ENCODE results near the gene PDRG1.
A peak's percentile ranks its signal among the peaks of the same experiment; 100 is the strongest.

PDRG1 gene

DNA sequence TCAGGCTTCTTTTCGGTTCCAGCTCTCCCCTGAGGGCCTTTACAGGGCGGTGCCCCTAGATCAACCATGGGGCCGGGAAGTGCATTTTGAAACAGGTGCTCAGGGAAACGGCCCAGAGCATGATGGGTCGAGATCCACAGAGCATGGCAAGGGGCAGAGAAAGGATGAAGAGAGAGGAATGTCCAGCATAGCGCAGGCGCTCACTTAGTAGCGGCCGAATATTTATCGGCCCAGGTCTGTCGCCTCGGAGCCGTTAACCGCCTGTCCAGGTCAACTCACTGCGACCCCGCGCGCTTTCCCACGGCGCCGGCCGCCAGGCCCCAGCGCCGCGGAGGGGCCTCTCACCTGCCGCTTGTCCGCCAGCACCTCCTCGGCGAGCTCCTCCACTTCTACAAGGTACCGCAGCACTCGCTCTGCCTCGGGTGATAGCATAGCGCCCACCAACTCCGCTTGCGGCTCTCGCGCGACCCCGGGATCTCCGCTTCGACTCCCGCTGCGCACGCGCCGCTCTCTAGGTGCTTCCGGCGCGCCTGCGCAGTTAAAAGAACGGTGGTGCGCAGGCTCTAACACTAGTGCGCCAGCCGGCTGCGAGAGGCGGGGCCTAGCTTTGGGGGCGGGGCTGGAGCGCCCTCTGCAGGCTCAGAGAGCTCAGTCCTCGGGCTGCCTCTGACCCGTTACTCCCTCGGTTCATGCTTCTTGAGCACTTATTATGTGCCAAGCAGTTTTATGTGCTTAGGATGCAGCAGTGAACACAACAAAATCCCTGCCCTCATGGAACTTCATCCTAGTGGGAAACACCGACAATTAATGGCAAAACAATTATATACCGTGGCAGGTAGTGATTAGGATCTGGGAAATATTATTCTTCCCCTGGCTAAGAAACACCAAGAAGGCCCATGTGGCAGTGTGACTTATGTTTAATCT lies at the start of gene PDRG1:
TSS of gene PDRG1 (minus strand) at position 517 of the 924 bp plus-strand sequence. CDS start at position 432, 85 bp downstream.
- DNase-seq, result peak; percentile 87

DNA sequence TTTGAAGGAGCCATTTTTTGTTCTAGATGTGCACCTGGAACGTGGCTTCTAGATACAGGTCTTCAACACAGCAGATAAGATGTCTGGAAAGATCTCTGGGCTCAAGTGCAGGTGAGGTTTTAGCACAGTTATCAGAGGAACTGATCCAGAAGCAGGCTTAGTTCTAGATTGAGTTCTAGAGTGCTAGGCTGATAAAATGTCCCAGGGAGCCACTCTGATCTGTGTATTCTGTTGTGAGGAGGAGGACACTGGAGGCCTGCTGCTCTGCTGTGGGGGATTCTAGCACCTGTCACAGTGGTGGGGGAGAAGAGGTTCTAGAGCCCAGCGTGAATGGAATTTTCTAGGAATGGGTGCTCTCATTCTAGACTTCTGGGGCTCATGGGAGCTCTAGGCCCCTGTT lies 46.4 kb upstream of the PDRG1 start:
- DNase-seq, result no peak

DNA sequence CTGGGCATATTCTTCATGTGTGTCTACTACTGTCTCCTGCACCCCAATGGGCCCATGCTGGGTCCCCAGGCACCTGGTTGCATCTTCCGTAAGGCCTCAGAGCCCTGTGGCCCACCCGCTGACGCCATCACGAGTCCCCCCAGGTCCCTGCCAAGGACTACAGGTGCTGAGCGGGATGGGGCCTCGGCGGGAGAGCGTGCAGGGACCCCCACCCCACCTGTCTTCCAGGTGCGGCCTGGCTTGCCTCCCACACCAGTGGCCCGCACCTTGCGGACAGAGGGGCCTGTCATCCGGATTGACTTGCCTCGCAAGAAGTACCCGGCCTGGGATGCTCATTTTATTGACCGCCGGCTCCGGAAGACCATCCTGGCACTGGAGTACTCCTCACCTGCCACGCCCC lies 45.1 kb upstream of the PDRG1 start:
- DNase-seq, result no peak

DNA sequence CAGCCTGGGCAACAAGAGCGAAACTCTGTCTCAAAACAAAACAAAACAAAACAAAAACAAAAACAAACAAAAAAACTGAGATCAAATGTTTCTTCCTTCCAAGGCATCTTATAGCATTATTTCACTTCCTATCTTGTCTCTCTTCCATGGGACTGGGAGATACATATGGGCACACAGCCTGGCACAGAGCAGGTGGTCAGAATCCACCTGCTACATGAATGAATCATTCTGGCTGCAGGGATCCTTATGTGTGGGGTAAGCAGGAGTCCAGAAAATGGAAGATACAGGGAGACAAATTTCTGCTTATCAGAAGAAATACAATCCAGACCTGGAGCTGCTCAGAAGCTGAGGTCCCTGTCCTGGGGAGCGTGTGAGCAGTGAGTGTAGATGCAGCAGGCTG lies 40.2 kb upstream of the PDRG1 start:
- DNase-seq, result no peak

DNA sequence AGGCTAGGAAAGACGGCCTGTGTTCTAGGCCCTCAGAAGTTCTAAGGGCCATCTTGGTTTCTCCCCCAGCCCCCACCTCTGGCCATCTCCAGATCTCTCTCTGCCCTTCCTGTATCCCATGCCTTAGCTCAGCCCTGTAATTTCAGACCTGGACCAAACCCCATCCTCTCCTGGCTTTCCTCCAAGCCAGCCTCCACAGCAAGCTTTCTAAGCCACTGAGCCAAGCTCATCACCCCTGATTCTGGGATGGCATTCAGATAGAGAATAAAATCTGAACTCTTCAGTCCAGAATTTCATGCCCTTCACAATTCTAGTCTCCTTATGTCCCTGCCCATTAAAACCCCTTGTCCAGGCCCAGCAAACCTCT lies 39.5 kb upstream of the PDRG1 start:
- DNase-seq, result no peak

DNA sequence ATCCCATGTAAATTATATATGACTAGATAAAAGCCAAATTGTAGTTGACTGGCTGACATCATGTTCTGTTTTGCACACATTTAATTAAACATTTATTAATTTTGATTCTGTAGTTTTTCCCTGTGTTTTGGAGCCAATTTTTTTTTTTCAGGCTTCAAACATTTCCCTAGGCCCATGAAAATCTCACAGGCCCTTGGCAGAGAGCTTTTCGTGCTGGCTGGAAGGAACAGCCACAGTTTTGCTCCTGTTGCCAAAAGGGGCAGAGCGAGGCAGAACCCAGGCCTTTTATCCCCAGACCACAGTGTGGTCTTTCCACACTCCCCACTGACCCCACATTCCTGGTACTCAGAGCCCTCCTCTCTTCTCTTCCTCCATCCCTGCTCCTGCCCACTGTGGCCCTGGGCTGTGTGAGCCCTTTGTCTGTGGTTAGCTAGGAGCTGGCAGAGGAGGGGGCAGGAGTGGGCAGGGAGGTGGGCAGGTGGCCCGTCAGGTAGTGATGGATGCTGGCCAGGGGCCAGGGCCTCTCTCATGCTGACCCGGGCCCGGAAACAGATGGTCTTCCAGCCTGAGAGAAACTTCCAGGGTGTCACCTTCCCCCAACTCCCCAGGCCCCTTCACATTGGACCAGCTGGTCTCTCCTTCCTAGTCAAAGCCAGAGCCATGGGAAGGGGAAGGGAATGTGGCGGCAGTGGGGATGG lies 38.9 kb upstream of the PDRG1 start:
- peak; percentile 28 for DNase-seq

DNA sequence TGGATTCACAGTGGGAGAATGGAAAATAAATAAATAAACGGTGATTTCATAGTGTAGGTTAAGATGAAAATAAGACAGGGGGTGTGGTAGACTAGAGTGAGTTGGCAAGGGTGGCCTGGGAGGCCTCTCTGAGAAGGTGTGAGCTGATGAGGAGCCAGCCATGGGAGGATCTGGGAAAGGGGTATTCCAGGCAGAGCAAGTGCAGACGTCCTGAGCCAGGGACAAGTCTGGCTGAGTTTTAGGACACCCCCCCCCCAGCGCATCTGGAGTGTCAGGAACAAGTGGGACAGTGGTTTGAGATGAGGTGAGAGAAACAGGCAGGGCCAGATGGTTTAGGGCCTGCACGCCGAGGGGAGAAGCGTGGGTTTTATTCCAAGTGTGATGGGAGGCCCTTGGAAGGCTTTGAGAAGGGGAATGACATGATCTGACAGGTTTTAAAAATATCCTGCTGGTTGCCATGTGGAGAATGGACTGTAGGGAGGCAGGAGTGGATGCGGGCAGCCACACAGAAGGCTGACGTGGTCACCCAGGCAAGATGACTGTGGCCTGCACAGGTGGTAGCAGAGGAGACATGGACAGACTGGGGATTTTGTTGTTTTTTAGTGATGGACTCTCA lies 37.3 kb upstream of the PDRG1 start:
- DNase-seq, result no peak

DNA sequence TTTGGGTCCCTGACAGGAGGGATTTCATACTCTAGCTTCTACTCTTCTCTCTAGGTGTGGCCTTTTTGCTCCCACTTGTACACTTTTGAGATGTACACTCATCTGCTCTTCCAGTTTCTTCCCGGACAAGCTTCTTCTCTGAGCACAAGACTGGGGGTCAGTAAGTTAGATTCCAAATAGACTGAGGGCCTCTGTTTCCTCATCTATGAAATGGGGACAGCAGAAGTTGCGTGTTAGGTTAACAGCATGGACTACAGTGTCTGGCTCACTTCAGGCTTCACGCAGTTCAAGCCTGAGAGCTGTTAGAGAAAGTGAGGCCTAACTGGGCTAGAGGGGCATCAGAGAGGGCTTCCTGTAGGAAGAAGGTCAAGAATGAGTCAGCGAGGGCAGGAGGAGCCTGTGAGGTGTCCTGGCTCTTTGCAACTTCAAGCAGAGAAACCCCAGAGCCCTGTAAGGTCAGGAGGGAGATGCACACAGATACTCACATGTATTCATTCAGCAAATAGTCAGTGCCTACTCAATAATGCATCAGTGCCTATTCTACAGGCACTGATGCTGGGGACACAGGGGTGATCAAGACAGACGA lies 36.7 kb upstream of the PDRG1 start:
- DNase-seq, result no peak

DNA sequence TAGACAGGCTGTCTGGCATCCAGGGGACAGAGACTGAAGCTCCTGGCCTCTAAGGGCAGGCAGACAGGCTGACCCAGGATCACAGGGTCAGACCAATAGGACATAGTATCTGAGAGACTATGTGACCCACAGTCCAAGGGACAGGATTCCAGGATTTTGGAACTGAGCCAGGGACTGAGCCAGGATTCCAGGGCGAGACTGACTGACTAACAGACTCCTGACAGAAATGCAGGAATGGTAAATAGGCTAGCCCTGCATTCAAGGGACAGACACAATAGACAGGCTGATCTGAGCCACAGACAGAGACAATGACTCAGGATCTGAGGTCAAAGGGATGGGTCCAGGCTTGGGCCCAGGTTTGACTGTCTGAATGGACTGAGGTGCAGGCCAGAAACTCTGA lies 35.9 kb upstream of the PDRG1 start:
- no peak for DNase-seq

DNA sequence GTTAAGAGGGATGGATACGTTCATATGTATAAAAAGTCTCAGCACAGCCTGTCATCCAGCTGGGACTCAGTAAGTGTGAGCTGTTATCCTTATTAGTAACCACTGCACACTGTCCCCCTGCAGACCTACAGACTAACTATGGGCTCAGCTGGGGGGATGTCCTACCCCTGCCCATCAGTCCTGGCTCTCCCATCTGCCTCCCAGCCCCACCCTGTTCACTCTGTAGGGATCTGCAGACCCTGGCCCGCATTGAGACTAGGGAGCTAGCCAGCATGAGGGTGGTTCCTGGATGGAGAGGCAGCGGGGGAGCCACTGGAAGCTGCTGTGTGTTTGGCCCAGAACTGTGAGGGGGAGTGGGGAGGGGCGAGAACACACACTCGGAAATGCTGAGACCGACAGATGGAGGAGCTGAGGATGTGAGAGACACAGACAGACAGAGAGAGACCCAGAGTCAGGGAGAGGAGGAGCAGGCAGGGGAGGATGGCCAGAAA lies 33.2 kb upstream of the PDRG1 start:
- DNase-seq, result no peak

DNA sequence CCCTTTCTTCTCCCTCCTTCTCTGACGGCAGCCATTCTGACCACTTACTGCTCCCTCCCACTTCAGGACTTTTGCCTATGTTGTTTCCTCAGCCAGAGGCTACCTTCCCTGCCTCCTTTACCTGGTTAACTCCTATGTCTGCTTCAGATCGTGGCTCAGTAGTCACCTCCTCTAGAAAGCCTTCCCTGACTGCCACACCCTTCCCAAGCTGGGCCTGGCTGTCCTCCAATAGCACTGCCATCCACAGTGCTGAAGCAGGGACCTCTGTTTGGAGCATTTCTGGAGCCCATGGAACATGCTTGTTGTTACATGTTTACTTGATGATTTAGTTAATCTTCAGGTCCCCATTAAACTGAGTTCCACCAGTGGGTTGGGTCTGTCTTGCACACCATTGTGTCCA lies 29.9 kb upstream of the PDRG1 start:
- no peak for DNase-seq

DNA sequence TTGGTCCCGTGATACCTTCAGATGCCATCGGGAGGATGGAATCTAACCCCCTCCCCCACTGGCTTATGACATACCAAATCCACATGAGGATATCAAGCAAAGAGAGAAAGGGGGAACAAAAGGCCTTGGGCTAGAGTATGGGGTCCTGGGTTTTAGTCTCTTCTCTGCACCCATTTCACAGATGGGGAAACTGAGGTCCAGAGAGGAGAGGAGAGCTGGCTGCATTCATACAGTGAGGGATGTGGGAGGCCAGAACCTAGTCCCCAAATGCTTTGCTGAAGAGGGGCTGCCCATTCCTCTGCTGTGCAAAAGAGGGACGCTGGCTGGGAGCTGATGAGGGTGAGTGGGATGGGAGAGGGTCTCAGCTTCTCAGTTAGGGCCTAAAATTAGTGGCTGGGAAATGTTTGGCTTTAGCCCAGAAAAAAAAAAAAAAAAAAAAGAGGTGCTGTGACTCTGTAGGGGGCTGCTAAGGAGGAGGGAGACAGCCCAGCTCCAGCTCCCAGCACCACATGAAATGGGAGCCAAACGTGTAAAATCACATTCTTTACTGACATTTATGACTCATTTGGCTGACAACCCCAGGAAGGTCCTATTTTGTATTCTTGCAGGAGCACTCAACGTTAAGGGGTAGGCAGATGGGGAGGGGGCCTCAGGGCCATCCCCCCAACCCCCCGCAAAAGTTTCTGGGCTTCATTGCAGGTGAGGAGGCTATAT lies 28.0 kb upstream of the PDRG1 start:
- DNase-seq, result no peak

DNA sequence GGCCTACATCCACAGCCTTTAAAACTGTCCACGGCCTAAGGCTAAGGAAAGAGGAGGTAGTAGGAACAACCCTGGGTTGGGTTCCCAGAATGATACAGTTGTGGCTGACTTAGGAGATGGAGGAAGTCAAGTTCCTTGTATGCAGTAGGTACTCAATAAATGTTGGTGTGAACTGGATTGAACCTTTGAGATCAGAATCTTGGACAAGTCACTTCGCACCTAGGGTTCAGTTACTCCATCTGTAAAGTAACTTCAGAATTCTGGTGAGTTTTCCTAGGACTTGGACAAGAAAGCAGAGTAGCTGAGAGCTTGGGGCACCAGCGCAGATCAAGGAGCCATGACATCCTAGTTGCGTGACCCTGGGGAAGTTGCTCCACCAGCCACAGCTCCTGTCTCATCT lies 25.2 kb upstream of the PDRG1 start:
- DNase-seq, result no peak

DNA sequence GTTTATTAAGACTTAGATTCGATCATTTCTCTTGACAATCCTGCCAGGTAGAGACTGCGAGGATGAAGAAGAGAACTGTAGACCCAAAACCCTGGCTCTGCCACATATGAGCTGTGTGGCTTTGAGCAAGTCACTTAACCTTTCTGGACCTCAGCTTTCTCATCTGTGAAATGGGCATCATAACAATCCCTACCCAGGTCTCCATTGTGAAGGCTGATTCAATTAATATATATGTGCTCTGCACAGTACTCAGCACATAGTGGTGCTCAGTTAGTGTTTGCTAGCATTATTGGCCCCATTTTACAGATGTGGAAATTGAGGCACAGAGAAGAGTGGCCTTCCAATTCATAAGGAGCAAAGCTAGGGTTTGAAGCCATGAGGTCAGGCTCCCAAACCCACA lies 24.0 kb upstream of the PDRG1 start:
- no peak for DNase-seq

DNA sequence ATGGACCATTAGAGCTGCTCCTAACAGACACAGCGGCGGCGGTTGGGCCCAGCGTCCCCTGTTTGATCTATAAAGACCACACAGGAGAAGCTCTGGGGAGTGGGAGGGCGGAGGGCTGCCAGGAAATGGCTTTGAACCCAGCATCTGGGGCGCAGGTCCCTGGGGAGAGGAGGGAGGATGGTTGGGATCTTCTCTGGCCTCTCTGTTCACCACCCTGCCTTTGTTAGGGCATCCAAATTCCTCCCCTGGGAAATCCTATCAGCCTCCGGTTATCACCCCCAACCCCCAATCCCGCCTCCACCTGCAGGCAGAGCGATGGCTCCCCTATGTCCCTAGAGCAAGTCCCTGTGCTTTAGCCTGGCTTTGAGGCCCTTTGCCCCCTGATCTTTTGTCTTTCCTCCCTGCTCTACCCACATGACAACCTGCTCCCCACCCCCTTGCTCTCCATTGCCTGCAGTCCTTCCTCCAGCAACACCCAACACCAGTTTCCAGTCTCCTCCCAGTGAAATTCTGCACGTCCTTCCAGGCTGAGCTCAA lies 23.2 kb upstream of the PDRG1 start:
- no peak for DNase-seq

DNA sequence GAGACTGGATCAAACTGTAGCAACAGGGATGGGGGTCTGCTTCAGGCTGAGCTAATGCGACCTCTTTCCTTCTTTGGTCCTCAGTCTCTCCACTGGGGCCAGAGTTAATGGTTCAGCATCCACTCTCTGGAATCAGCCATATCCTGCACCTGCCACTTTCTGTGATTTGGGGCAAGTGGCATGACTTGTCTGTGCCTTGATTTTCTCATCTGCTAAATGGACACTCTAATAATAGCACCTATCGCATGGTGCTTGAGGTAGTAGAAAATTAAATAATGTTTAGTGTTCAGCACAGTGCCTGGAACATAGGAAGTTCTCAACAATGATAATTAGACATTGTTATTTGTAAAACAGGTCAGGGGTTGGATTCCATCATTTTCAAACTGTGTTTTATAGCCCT lies 22.4 kb upstream of the PDRG1 start:
- DNase-seq, result no peak

DNA sequence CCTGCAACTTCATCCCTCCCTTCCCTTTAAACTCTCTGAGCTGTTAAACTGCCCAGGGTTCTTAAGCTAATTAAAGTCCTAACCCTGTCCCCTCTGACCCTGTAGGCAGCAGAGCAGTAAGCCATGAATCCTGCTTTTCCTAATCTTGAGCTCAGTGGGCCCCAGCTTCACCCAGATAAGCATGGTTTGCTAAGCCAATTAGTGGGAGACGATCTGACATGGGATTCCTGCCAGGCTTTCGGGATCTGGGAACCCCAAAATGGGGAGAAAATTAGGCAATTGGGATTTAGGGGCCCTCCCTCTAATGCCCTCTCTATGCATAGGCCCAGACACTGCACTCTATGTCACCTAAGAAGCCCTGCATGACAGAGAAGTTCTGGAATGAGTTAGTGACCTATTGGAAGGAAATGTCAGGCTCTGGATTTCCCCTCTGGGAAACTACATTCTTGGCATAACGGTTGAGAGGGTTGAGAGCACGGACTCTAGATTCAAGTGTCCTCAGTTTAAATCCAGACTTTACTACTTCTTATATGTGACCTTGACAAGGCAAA lies 20.7 kb upstream of the PDRG1 start:
- no peak for DNase-seq

DNA sequence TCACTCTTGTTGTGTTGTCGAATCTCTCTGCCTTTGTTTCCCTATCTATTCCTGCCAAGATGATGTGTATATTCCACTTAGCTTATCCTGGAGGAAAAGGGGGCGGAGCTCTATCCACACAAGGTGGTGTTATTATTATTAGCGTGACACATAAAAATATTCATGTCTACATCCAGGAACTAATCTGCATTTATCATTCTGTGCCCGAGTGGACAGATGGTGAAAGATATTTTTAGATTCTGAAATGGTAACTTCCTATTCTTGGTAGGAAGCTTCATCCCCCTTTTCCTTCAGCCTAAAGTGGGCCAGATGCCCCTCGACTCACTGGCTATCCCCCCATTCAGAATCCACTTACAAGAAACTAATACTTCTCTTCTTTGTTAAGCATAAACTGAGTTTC lies 18.1 kb upstream of the PDRG1 start:
- no peak for DNase-seq

DNA sequence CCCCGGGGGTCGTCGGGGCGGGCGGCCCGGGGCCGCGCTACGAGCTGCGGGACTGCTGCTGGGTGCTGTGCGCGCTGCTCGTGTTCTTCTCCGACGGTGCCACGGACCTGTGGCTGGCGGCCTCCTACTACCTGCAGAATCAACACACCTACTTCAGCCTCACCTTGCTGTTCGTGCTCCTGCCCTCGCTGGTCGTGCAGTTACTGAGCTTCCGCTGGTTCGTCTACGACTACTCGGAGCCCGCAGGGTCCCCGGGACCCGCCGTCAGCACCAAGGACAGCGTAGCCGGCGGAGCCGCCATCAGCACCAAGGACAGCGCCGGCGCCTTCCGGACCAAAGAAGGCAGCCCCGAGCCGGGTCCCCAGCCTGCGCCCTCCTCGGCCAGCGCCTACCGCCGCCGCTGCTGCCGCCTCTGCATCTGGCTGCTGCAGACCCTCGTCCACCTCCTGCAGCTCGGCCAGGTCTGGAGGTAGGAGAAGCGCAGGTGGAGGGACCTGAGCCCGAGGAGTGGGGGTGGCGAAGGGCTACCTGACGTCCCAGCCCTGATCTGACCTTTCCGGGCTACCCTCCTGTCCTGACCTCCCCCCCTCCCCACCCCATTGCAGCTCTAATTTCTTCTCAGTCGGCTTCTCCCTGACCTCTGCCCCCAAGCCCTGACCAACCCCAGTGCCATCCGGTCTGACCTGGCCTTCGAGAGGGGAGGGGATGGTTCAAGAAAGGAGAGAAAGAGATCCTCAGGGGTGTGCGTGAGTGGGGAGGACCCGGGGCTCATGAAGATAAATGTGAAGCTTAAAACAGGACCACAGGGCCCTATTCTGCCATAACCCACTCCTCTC lies 16.7 kb upstream of the PDRG1 start:
- no peak for DNase-seq

DNA sequence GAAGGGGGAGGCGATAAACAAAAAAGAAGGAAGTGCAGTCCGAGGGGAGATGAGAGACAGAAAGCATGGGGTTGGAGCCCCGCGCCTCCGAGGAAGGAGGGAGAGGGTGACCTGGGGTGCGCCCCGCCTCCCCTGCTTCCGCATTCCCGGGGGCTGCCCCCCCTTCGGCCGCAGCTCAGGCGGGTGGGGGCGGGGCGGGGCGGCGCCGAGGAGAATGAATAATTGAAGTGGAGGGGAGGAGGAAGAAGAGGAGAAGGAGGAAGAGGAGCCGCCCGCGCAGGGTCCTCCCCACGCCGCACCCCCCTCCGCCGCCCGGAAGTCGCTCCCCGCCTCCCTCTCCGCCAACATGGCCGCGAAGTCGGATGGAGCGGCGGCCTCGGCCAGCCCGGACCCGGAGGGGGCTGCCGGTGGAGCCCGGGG lies 16.0 kb upstream of the PDRG1 start, which contains the start of gene XKR7:
TSS of gene XKR7 (plus strand) at position 322 of the 420 bp plus-strand sequence. CDS start at position 347, 25 bp downstream.
- no peak for DNase-seq

Measured in SHP77 treated with DMSO at 0.1 percent for 48 hours (cell line).